ENCODE measurements around the gene PEX5L. TPM values are rescaled to one million over a fixed set of nuclear protein-coding genes. Genes with fewer than 3 reads are reported as not detected.
"Not testable (repeated sequence)": the region's sequence is repeated elsewhere in the genome, so short reads cannot be mapped to it uniquely, and the experiment has no call there.

The PEX5L gene
- total RNA-seq, 1 donor from 2014 or later: 0.12 TPM

- intact Hi-C loops (cut with micrococcal nuclease): no loop called here
These were observed 24.8 kb downstream of the PEX5L start for GRCh38 chr3:180011927-180012326.

GRCh38 chr3:180008318-180008717 lies 28.4 kb downstream of the PEX5L start:
- intact Hi-C loops (cut with micrococcal nuclease): not testable (repeated sequence)

- intact Hi-C loops (cut with micrococcal nuclease): no loop called here
These were observed 32.2 kb downstream of the PEX5L start for GRCh38 chr3:180004542-180004941.

- intact Hi-C loops (cut with micrococcal nuclease): no loop called here
These were observed 34.7 kb downstream of the PEX5L start for GRCh38 chr3:180002006-180002405.

GRCh38 chr3:180000500-180000899 lies 36.2 kb downstream of the PEX5L start:
- intact Hi-C loops (cut with micrococcal nuclease): no loop called here

- intact Hi-C loops (cut with micrococcal nuclease): no loop called here
These were observed 41.3 kb downstream of the PEX5L start for GRCh38 chr3:179995406-179995805.

GRCh38 chr3:179991883-179992282 lies 44.9 kb downstream of the PEX5L start:
- intact Hi-C loops (cut with micrococcal nuclease): no loop called here

- intact Hi-C loops (cut with micrococcal nuclease): no loop called here
These were observed 45.6 kb downstream of the PEX5L start for GRCh38 chr3:179991104-179991503.

GRCh38 chr3:179981646-179982045 lies 55.1 kb downstream of the PEX5L start:
- intact Hi-C loops (cut with micrococcal nuclease): no loop called here

- intact Hi-C loops (cut with micrococcal nuclease): no loop called here
These were observed 59.4 kb downstream of the PEX5L start for GRCh38 chr3:179977356-179977755.

GRCh38 chr3:179973931-179974361 lies 62.8 kb downstream of the PEX5L start:
- intact Hi-C loops (cut with micrococcal nuclease): no loop called here

- intact Hi-C loops (cut with micrococcal nuclease): no loop called here
These were observed 63.8 kb downstream of the PEX5L start for GRCh38 chr3:179972881-179973423.

GRCh38 chr3:179971280-179971679 lies 65.5 kb downstream of the PEX5L start:
- intact Hi-C loops (cut with micrococcal nuclease): no loop called here

- intact Hi-C loops (cut with micrococcal nuclease): no loop called here
These were observed 66.0 kb downstream of the PEX5L start for GRCh38 chr3:179970746-179971145.

GRCh38 chr3:179969525-179969924 lies 67.2 kb downstream of the PEX5L start:
- intact Hi-C loops (cut with micrococcal nuclease): no loop called here

- intact Hi-C loops (cut with micrococcal nuclease): no loop called here
These were observed 69.1 kb downstream of the PEX5L start for GRCh38 chr3:179967622-179968021.

GRCh38 chr3:179964890-179965289 lies 71.8 kb downstream of the PEX5L start:
- intact Hi-C loops (cut with micrococcal nuclease): no loop called here

GRCh38 chr3:179962629-179963387 lies 73.9 kb downstream of the PEX5L start:
- intact Hi-C loops (cut with micrococcal nuclease): no loop called here

GRCh38 chr3:179961703-179962078 lies 75.0 kb downstream of the PEX5L start:
- intact Hi-C loops (cut with micrococcal nuclease): no loop called here

GRCh38 chr3:179961071-179961702 lies 75.5 kb downstream of the PEX5L start:
- intact Hi-C loops (cut with micrococcal nuclease): no loop called here

- intact Hi-C loops (cut with micrococcal nuclease): loop anchor here (5.0 to 10.0 kb wide), 2 partner anchors 614 to 636 kb away; partner anchors contain the start of genes MFN1 and ZNF639
These were observed 78.0 kb downstream of the PEX5L start for GRCh38 chr3:179958759-179959158.

GRCh38 chr3:179958143-179958542 lies 78.6 kb downstream of the PEX5L start:
- intact Hi-C loops (cut with micrococcal nuclease): loop anchor here (5.0 to 10.0 kb wide), 2 partner anchors 613 to 636 kb away; partner anchors contain the start of genes MFN1 and ZNF639

All from T-helper 1 cell treated with Interleukin-12 subunit alpha and Interleukin-12 subunit beta and Interleukin-4 antibody, amounts not matched to agents 30 ng/mL and 1 ng/mL, for 36 hours (primary cell).